Sigmoid colon (tissue), 7 donors: Measurements from ENCODE around the gene CBX2. TPM values are rescaled to one million over a fixed set of nuclear protein-coding genes. Genes with fewer than 3 reads are reported as not detected.

Experiments used
- DNase-seq: peaks from one replicate; pipeline ENCODE4 v3.0.0-alpha.2; 2019
- H3K27ac ChIP-seq, 4 donors: fragments of 200-600 bp; sonication (generic); one replicate each; pipeline ENCODE4 v1.5.1; 2016 to 2019; ENCODE audit warnings: mild to moderate bottlenecking in 1 of 4
- H3K27me3 ChIP-seq, 3 donors: fragments of 200-600 bp; sonication (generic); one replicate each; pipeline ENCODE4 v1.5.1; 2019; ENCODE audit warnings: mild to moderate bottlenecking in 1 of 3
- H3K36me3 ChIP-seq, 4 donors: fragments of 200-600 bp; sonication (generic); one replicate each; pipeline ENCODE4 v1.5.1; 2016 to 2019
- H3K4me1 ChIP-seq, 4 donors: fragments of 200-600 bp; sonication (generic); one replicate each; pipeline ENCODE4 v1.5.1; 2017 to 2019
- H3K4me3 ChIP-seq, 4 donors: fragments of 200-600 bp; sonication (generic); one replicate each; pipeline ENCODE4 v1.5.1; 2017 to 2019; ENCODE audit warnings: mild to moderate bottlenecking in 2 of 4, moderate library complexity in 1 of 4
- H3K9me3 ChIP-seq, 4 donors: fragments of 200-600 bp in 3 of 4; sonication (generic) in 3 of 4; one replicate each; pipeline versions ENCODE4 v1.5.1 to v1.6.1; 2013 to 2019
- CTCF ChIP-seq, 4 experiments: fragments of 450-650 bp in 3 of 4; fragments of 200-600 bp in 1 of 4; IDR thresholded peaks; one replicate each; pipeline ENCODE4 v1.5.1; 2016 to 2019; ENCODE audit warnings: antibody characterized with exemption in 4 of 4, mild to moderate bottlenecking in 3 of 4, moderate library complexity in 2 of 4
- EP300 ChIP-seq, 4 donors: sonication (generic); formaldehyde crosslinking; IDR thresholded peaks; one replicate each; pipeline ENCODE4 v1.6.1; 2017; ENCODE audit warnings: antibody characterized with exemption in 4 of 4
- POLR2A ChIP-seq, 2 donors: fragments of 450-650 bp; IDR thresholded peaks; one replicate each; pipeline ENCODE4 v1.6.1; 2016; ENCODE audit warnings: antibody characterized with exemption in 2 of 2, mild to moderate bottlenecking in 2 of 2, moderate library complexity in 2 of 2
- POLR2AphosphoS5 ChIP-seq, 4 donors: sonication (generic); formaldehyde crosslinking; IDR thresholded peaks; one replicate each; pipeline ENCODE4 v1.6.1; 2017; ENCODE audit warnings: antibody characterized with exemption in 4 of 4
- WGBS, 2 donors: extraction: QIAGEN DNeasy Blood & Tissue Kit; methylation state at CpG; one replicate each; pipeline ENCODE4 v1.1.7; 2013; 5-methylcytosine and 5-hydroxymethylcytosine counted together
- intact Hi-C: fragments of 100-400 bp; cut with DNase I; formaldehyde crosslinking; loops from one replicate; pipeline ENCODE4 v1.15.1; 2023
- polyA plus RNA-seq, 3 donors: library from polyadenylated mRNA; stranded (reverse); fragments of 200-250 nt; gene quantifications; one replicate each; pipeline ENCODE4 v1.2.3, GENCODE V29; 2013
- total RNA-seq, 4 donors: library from RNA; depleted of rRNA; stranded (reverse); fragments of >200 nt; gene quantifications; one replicate each; pipeline ENCODE4 v1.1.0, GENCODE V29; 2016
- donor health status: healthy with polysubstance abuse.
- donor health status: Bipolar disorder and iron deficiency.
- donor health status: healthy.

CBX2 gene
- total and polyA plus RNA-seq, 7 donors = under 0.01 to 2.0 (median 0.34) TPM; not detected in 1

- peak overlapping the region; percentile 0 to 49 (median 36) for H3K4me3 ChIP-seq
- TF ChIP-seq POLR2AphosphoS5 (IDR thresholded peaks at IDR 0.05) (peak in 2 of 4 donors; percentile 20 to 39), POLR2A (IDR thresholded peaks at IDR 0.05) (no peak)
- intact Hi-C loops = loop anchor here (2.0 to 5.0 kb wide), 2 partner anchors 14 to 124 kb away; partner anchors contain the start of gene CBX2
- no peaks in the 10 kb centered on the region for H3K36me3 ChIP-seq
- 47 to 58% methylated on average over 63 of the region's 63 CpGs for WGBS, 2 donors
- no peaks in the 10 kb centered on the region for H3K9me3 ChIP-seq
- H3K4me1 ChIP-seq = peaks cover 0 to 74% (median 52%) of the 10 kb centered on the region in 4 donors
- H3K27ac ChIP-seq = peak overlapping the region; percentile 30 to 81 (median 65)
- H3K27me3 ChIP-seq = peaks cover 56 to 77% (median 75%) of the 10 kb centered on the region in 3 donors
- no peak for DNase-seq
These were observed 15.3 kb downstream of the CBX2 start for GRCh38 chr17:79792984-79793923.

GRCh38 chr17:79793924-79794304 lies 16.0 kb downstream of the CBX2 start:
- 69 to 73% methylated on average over 3 of the region's 3 CpGs for WGBS, 2 donors
- no peak for DNase-seq
- Histone ChIP-seq H3K27me3 (peaks cover 56 to 77% (median 75%) of the 10 kb centered on the region in 3 donors), H3K36me3 (no peaks in the 10 kb centered on the region), H3K27ac (peak overlapping the region; percentile 30 to 81 (median 65)), H3K4me1 (peaks cover 0 to 81% (median 59%) of the 10 kb centered on the region in 4 donors), H3K4me3 (peak overlapping the region in 2 of 4 donors; percentile 41 to 49), H3K9me3 (no peaks in the 10 kb centered on the region)
- intact Hi-C loops = loop anchor here (2.0 to 5.0 kb wide), 2 partner anchors 15 to 123 kb away; partner anchors contain the start of gene CBX2
- no peak for TF ChIP-seq POLR2A (IDR thresholded peaks at IDR 0.05)
- no peak for TF ChIP-seq POLR2AphosphoS5 (IDR thresholded peaks at IDR 0.05)
- TF ChIP-seq CTCF (IDR thresholded peaks at IDR 0.05) = no peak
- TF ChIP-seq EP300 (IDR thresholded peaks at IDR 0.05) = no peak

- 92% methylated on average over 47 of the region's 47 CpGs for WGBS, 2 donors
- TF ChIP-seq POLR2AphosphoS5 (IDR thresholded peaks at IDR 0.05) = no peak
- TF ChIP-seq CTCF (IDR thresholded peaks at IDR 0.05) = no peak
- TF ChIP-seq EP300 (IDR thresholded peaks at IDR 0.05) = no peak
- TF ChIP-seq POLR2A (IDR thresholded peaks at IDR 0.05) = no peak
- no peaks in the 10 kb centered on the region for H3K9me3 ChIP-seq
- intact Hi-C loops = loop anchor here (5.0 kb wide), 1 partner anchor 122 kb away; no protein-coding TSS in a partner anchor
- DNase-seq = no peak
- H3K4me1 ChIP-seq = peaks cover 0 to 86% (median 60%) of the 10 kb centered on the region in 4 donors
- peaks cover 57 to 77% (median 75%) of the 10 kb centered on the region in 3 donors for H3K27me3 ChIP-seq
- peak overlapping the region in 2 of 4 donors; percentile 79 to 81 for H3K27ac ChIP-seq
- H3K4me3 ChIP-seq = no peak overlapping the region
- H3K36me3 ChIP-seq = no peaks in the 10 kb centered on the region
These were observed 16.9 kb downstream of the CBX2 start for GRCh38 chr17:79794659-79795511.

GRCh38 chr17:79795795-79796443 lies 18.0 kb downstream of the CBX2 start:
- WGBS, 2 donors = 80% methylated on average over 8 of the region's 8 CpGs
- H3K9me3 ChIP-seq = no peaks in the 10 kb centered on the region
- TF ChIP-seq CTCF (IDR thresholded peaks at IDR 0.05) = no peak
- no peak for TF ChIP-seq POLR2A (IDR thresholded peaks at IDR 0.05)
- no peak for TF ChIP-seq EP300 (IDR thresholded peaks at IDR 0.05)
- no peak for TF ChIP-seq POLR2AphosphoS5 (IDR thresholded peaks at IDR 0.05)
- peaks cover 0 to 89% (median 62%) of the 10 kb centered on the region in 4 donors for H3K4me1 ChIP-seq
- H3K27ac ChIP-seq = peak overlapping the region in 1 of 4 donors; percentile 86
- no peak for DNase-seq
- intact Hi-C loops = loop anchor here (1.0 kb wide), 1 partner anchor 44 kb away; no protein-coding TSS in a partner anchor
- H3K36me3 ChIP-seq = no peaks in the 10 kb centered on the region
- H3K27me3 ChIP-seq = peaks cover 57 to 77% (median 75%) of the 10 kb centered on the region in 3 donors
- peak overlapping the region in 3 of 4 donors; percentile 62 to 72 (median 69) for H3K4me3 ChIP-seq
